ENCODE data around the gene CD101. TPM values are rescaled to one million over a fixed set of nuclear protein-coding genes. Genes with fewer than 3 reads are reported as not detected.

The CD101 gene
- total RNA-seq, 1 experiment from 2014 or later, result 1.8 TPM

DNA sequence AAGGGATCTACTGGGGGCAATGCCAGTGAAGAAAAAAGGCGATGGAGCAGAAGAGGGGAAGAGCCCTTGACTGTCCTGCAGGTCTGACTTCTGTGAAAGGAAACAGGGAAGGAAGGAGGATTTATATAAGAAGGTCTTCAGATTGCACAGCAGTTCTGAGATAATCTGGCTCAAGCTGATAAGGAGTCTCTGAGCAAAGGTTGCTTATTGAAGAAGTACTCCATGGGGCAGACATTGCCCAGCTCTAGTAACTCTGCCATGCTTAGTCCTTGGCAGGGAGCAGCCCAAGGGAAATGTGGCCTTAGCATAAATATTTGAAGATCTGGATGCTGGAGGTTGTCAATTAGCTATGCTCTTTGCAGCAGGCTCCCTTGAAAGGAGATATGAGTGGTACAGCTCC, 42.7 kb downstream of the CD101 start:
- Histone ChIP-seq H4K5ac (ENCODE audit: insufficient read length, low read depth, low read length) (no peak overlapping the region), H3K4me2 (ENCODE audit: insufficient read depth, insufficient read length, low read length) (no peak overlapping the region), H3K27ac (ENCODE audit: insufficient read length, low read depth, low read length) (no peak overlapping the region), H3K27me3 (ENCODE audit: insufficient read depth, low read length) (no peaks in the 10 kb centered on the region), H3K56ac (ENCODE audit: insufficient read length, low read depth, low read length) (no peak overlapping the region), H3K9ac (ENCODE audit: extremely low read depth, insufficient read length, low read length) (no peak overlapping the region), H2BK15ac (ENCODE audit: low read depth, low read length) (no peak overlapping the region), H3K23ac (ENCODE audit: insufficient read length, low read depth, low read length) (no peak overlapping the region), H2BK120ac (ENCODE audit: low read depth, low read length, poor library complexity, severe bottlenecking) (no peak overlapping the region), H4K20me1 (ENCODE audit: control insufficient read depth, insufficient read depth, insufficient read length) (no peaks in the 10 kb centered on the region), H3K18ac (ENCODE audit: insufficient read length, low read depth, low read length) (no peak overlapping the region), H3K14ac (ENCODE audit: insufficient read depth, low read length) (no peak overlapping the region), H3T11ph (ENCODE audit: low read length) (no peak overlapping the region), H3K23me2 (ENCODE audit: insufficient read length, low read depth, low read length, poor library complexity, severe bottlenecking) (no peaks in the 10 kb centered on the region), H2AFZ (ENCODE audit: low read length) (no peak overlapping the region), H3K4ac (ENCODE audit: low read depth, low read length) (no peak overlapping the region), H3K79me2 (ENCODE audit: insufficient read depth, low read length) (no peaks in the 10 kb centered on the region), H3K79me1 (ENCODE audit: insufficient read depth, low read depth, low read length, poor library complexity, severe bottlenecking) (no peaks in the 10 kb centered on the region), H3K9me3 (ENCODE audit: control insufficient read depth, low read depth, low read length) (no peaks in the 10 kb centered on the region), H2BK20ac (ENCODE audit: low read depth, low read length, poor library complexity, severe bottlenecking) (no peak overlapping the region), H2BK5ac (ENCODE audit: insufficient read length, low read length) (no peak overlapping the region), H2BK12ac (ENCODE audit: insufficient read length, low read depth, low read length) (no peak overlapping the region), H4K8ac (replicated peaks; ENCODE audit: insufficient read length, low read depth, low read length) (no peak overlapping the region), H3K4me1 (ENCODE audit: insufficient read depth, low read length) (no peaks in the 10 kb centered on the region), H4K91ac (ENCODE audit: insufficient read length, low read depth, low read length) (no peak overlapping the region), H2AK5ac (ENCODE audit: insufficient read length, low read length) (no peak overlapping the region)
- H3K4me3 Mint-ChIP-seq, result no peak overlapping the region
- no peak overlapping the region for H3K27ac Mint-ChIP-seq
- H3K36me3 Mint-ChIP-seq (ENCODE audit: insufficient read depth in 1 of 3, low read depth in 3 of 3), result no peaks in the 10 kb centered on the region
- DNase-seq, result no peak
- H3K9me3 Mint-ChIP-seq, result no peaks in the 10 kb centered on the region
- H3K27me3 Mint-ChIP-seq (ENCODE audit: low read depth), result no peaks in the 10 kb centered on the region
- no CpG with 5 or more reads among the region's 1 CpG for WGBS (ENCODE audit: extremely low coverage, insufficient read length, low lambda C conversion rate)
- H3K4me1 Mint-ChIP-seq, result no peaks in the 10 kb centered on the region
- no peak for TF ChIP-seq CTCF (conservative IDR thresholded peaks at IDR 0.05)

Data from H9 (cell line).